Spleen (tissue), 11 donors: ENCODE measurements around the gene DSCAML1. TPM values are rescaled to one million over a fixed set of nuclear protein-coding genes. Genes with fewer than 3 reads are reported as not detected.
A peak's percentile ranks its signal among the peaks of the same experiment; 100 is the strongest.

Source experiments
- DNase-seq: peaks from one replicate; pipeline ENCODE4 v3.0.0-alpha.2; 2020
- H3K27ac ChIP-seq, 8 donors: fragments of 200-600 bp; sonication (generic) in 7 of 8; 1 replicate in 4 of 8; 2 replicates in 4 of 8; pipeline versions ENCODE4 v1.5.0 to v1.8.0; 2016 to 2021; ENCODE audit warnings: inconsistent platforms in 4 of 8, mild to moderate bottlenecking in 4 of 8, moderate library complexity in 1 of 8
- H3K27me3 ChIP-seq, 7 donors: fragments of 200-600 bp; sonication (generic) in 6 of 7; replicated peaks in 1 of 7; 1 replicate in 4 of 7; 2 replicates in 3 of 7; pipeline versions ENCODE4 v1.5.0 to v1.8.0; 2016 to 2021; ENCODE audit warnings: inconsistent platforms in 3 of 7, mild to moderate bottlenecking in 1 of 7
- H3K36me3 ChIP-seq, 6 donors: fragments of 200-600 bp; sonication (generic) in 5 of 6; 1 replicate in 4 of 6; 2 replicates in 2 of 6; pipeline versions ENCODE4 v1.5.0 to v1.8.0; 2016 to 2021; ENCODE audit warnings: inconsistent platforms in 2 of 6
- H3K4me1 ChIP-seq, 6 donors: fragments of 200-600 bp; sonication (generic) in 5 of 6; 1 replicate in 3 of 6; 2 replicates in 3 of 6; pipeline versions ENCODE4 v1.5.0 to v1.8.0; 2016 to 2021; ENCODE audit warnings: inconsistent platforms in 3 of 6
- H3K4me3 ChIP-seq, 8 donors: fragments of 200-600 bp; sonication (generic) in 7 of 8; 1 replicate in 4 of 8; 2 replicates in 4 of 8; pipeline versions ENCODE4 v1.5.0 to v1.8.0; 2016 to 2021; ENCODE audit warnings: inconsistent platforms in 4 of 8, mild to moderate bottlenecking in 4 of 8, moderate library complexity in 2 of 8
- H3K9me3 ChIP-seq, 8 donors: fragments of 200-600 bp; sonication (generic) in 7 of 8; 1 replicate in 4 of 8; 2 replicates in 4 of 8; pipeline versions ENCODE4 v1.5.0 to v1.8.0; 2016 to 2021; ENCODE audit warnings: inconsistent platforms in 4 of 8
- POLR2A ChIP-seq, 3 donors: fragments of 450-650 bp; IDR thresholded peaks; one replicate each; pipeline ENCODE4 v1.5.1; 2017; ENCODE audit warnings: antibody characterized with exemption in 3 of 3, mild to moderate bottlenecking in 1 of 3
- POLR2AphosphoS5 ChIP-seq, 3 donors: sonication (generic); formaldehyde crosslinking; IDR thresholded peaks; one replicate each; pipeline ENCODE4 v1.5.1; 2017; ENCODE audit warnings: antibody characterized with exemption in 3 of 3
- WGBS, 5 donors: extraction: QIAGEN DNeasy Blood & Tissue Kit in 3 of 5; methylation state at CpG; one replicate each; pipeline versions ENCODE4 v1.1.5 to v1.1.7; 2013 to 2018; 5-methylcytosine and 5-hydroxymethylcytosine counted together
- intact Hi-C: fragments of 100-400 bp; cut with DNase I; formaldehyde crosslinking; loops from one replicate; pipeline ENCODE4 v1.15.0; 2023; ENCODE audit warnings: low total_unique reads
- polyA plus RNA-seq, 3 donors: library from polyadenylated mRNA; stranded (reverse); fragments of 200-250 nt; gene quantifications; one replicate each; pipeline ENCODE4 v1.2.1, GENCODE V29; 2013
- total RNA-seq, 7 donors: library from RNA; depleted of rRNA in 3 of 7; stranded (reverse); fragments of >200 nt in 3 of 7; fragmentation: NEBNext Ultra II Directional in 4 of 7; extraction: Animal tissue kit (Norgen Biotek cat#: 25700) in 4 of 7; gene quantifications; one replicate each; pipeline versions ENCODE4 v1.1.0 to v1.2.1, GENCODE V29; 2016 to 2021
- TF ChIP-seq, protein P1 (sequence below), 11 experiments: fragments of 200-600 bp in 7 of 11; fragments of 450-650 bp in 4 of 11; sonication (generic) in 4 of 11; IDR thresholded peaks in 8 of 11; conservative IDR thresholded peaks in 3 of 11; 1 replicate in 7 of 11; 2 replicates in 4 of 11; pipeline versions ENCODE4 v1.4.0 to v1.8.0; 2016 to 2021; ENCODE audit warnings: antibody characterized with exemption in 11 of 11, inconsistent platforms in 4 of 11, mild to moderate bottlenecking in 1 of 11
- donor health status: healthy with polysubstance abuse.
- donor health status: DM: no; HTN: no; CAD: no; lungs with moderate emphysema.
- donor health status: DM: no; HTN: no; CAD: no.
- donor health status: Bipolar disorder and iron deficiency.
- donor health status: healthy.
- donor health status: DM: no; HTN: no; CAD: no.
- donor health status: DM: yes; HTN: yes; CAD: no.

DSCAML1 gene
- total and polyA plus RNA-seq, 10 donors = 0.07 to 10.7 (median 2.3) TPM

DNA sequence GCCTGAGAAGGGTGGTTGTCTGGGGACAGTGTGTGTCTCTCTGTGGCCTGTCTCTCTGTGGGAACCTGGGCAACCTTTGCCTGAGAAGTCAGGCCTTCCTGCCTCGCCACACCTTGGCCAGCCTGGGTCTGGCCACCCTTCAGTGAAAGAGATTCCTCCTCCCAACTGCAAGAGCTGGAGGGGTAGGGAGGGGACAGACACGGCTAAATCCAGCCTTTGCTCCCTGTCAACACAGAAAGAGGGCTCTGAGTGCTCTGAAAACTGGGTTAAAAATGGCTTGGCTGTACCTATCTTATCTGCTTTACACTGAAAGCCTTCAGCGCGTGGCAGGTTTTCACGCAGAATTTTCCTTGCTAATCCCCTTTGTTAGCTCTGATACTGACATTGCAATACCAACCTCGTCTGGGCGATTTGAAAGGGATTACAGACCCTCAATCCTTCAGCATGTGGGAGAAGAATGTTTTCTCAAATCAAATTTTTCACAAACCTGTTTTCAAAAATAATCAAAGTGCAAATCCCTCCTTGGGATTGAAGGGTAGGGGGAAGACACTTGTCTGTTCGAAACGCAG lies 163.7 kb downstream of the DSCAML1 start:
- Histone ChIP-seq H3K4me3 (no peak overlapping the region), H3K36me3 (no peaks in the 10 kb centered on the region), H3K9me3 (no peaks in the 10 kb centered on the region), H3K27me3 (no peaks in the 10 kb centered on the region), H3K4me1 (no peaks in the 10 kb centered on the region), H3K27ac (no peak overlapping the region)
- intact Hi-C loops = no loop called here
- 85 to 90% (median 88%) methylated on average over 9 of the region's 9 CpGs for WGBS, 5 donors
- TF ChIP-seq POLR2AphosphoS5 (IDR thresholded peaks at IDR 0.05) (no peak), POLR2A (IDR thresholded peaks at IDR 0.05) (no peak)
- TF ChIP-seq, protein P1, sequence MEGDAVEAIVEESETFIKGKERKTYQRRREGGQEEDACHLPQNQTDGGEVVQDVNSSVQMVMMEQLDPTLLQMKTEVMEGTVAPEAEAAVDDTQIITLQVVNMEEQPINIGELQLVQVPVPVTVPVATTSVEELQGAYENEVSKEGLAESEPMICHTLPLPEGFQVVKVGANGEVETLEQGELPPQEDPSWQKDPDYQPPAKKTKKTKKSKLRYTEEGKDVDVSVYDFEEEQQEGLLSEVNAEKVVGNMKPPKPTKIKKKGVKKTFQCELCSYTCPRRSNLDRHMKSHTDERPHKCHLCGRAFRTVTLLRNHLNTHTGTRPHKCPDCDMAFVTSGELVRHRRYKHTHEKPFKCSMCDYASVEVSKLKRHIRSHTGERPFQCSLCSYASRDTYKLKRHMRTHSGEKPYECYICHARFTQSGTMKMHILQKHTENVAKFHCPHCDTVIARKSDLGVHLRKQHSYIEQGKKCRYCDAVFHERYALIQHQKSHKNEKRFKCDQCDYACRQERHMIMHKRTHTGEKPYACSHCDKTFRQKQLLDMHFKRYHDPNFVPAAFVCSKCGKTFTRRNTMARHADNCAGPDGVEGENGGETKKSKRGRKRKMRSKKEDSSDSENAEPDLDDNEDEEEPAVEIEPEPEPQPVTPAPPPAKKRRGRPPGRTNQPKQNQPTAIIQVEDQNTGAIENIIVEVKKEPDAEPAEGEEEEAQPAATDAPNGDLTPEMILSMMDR (IDR thresholded peaks at IDR 0.05 in 8 of 11, conservative IDR thresholded peaks at IDR 0.05 in 3 of 11) = no peak
- DNase-seq = peak; percentile 32

DNA sequence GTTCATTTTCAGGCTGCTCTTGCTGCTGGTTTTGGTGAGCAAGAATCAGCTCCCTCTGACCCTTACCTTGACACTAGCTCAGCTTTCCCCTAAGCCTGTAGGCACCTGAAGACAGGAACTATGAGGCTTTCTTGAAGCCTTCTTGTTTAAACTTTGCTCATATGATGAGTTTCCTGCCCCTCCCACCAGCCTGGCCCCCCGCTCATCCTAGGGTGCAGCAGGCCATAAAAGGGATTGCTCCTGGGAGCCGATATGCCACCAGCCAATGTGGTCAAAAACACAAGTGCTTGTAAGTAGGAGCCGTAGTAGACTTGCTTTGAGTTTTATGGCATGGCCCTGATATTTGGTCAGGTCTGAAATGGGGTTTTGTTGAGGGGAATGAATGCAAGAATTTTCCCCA lies 164.7 kb downstream of the DSCAML1 start:
- Histone ChIP-seq H3K4me3 (no peak overlapping the region), H3K9me3 (no peaks in the 10 kb centered on the region), H3K27me3 (no peaks in the 10 kb centered on the region), H3K27ac (no peak overlapping the region), H3K4me1 (no peaks in the 10 kb centered on the region), H3K36me3 (no peaks in the 10 kb centered on the region)
- TF ChIP-seq POLR2AphosphoS5 (IDR thresholded peaks at IDR 0.05) (no peak), POLR2A (IDR thresholded peaks at IDR 0.05) (no peak)
- TF ChIP-seq, protein P1 (IDR thresholded peaks at IDR 0.05 in 8 of 11, conservative IDR thresholded peaks at IDR 0.05 in 3 of 11) = no peak
- DNase-seq = peak; percentile 39
- intact Hi-C loops = no loop called here
- 84 to 97% (median 90%) methylated on average over 3 of the region's 3 CpGs for WGBS, 5 donors

DNA sequence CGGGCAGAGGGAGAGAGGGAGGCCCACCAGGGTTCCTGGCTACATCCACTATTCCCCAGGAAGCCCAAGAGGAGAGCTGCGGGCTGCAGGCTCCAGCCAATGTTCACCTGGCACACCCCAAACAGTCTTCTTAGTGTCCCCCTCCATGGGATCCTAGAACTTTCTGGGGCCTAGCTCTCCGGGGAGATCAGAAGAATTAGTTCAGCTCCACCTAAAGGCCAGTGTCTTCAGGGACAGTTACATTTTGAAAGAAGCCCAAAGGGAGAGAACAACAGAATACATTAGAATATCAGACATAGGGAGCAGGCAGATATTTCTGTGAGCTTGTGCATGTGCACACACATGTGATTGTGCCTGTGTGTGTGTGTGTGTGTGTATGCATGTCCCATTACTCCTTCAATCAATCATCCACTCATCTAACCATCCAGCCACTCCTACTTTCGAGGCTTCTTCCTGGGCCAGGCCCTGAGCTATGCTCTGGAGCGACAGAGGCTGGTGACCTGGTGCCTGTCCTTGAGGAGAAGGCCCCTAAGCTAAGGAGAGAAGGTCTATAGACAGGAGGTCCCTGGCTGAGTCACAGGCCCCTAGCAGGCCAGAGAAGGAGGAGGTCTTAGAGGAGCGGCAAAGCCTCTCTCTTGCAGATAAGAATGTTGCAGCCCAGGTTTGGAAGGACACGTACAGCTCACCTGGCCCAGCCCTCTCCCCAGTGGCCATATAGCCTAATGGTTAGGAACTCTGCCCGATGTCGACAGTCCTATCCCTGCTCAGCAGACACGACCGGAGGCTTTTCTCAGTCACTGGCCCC lies 165.5 kb downstream of the DSCAML1 start:
- WGBS, 5 donors = 87 to 92% (median 90%) methylated on average over 11 of the region's 11 CpGs
- peak; percentile 33 for DNase-seq
- Histone ChIP-seq H3K4me3 (no peak overlapping the region), H3K36me3 (no peaks in the 10 kb centered on the region), H3K4me1 (no peaks in the 10 kb centered on the region), H3K27me3 (no peaks in the 10 kb centered on the region), H3K9me3 (no peaks in the 10 kb centered on the region), H3K27ac (no peak overlapping the region)
- TF ChIP-seq, protein P1 (IDR thresholded peaks at IDR 0.05 in 8 of 11, conservative IDR thresholded peaks at IDR 0.05 in 3 of 11) = no peak
- TF ChIP-seq POLR2A (IDR thresholded peaks at IDR 0.05) (no peak), POLR2AphosphoS5 (IDR thresholded peaks at IDR 0.05) (no peak)
- intact Hi-C loops = no loop called here

DNA sequence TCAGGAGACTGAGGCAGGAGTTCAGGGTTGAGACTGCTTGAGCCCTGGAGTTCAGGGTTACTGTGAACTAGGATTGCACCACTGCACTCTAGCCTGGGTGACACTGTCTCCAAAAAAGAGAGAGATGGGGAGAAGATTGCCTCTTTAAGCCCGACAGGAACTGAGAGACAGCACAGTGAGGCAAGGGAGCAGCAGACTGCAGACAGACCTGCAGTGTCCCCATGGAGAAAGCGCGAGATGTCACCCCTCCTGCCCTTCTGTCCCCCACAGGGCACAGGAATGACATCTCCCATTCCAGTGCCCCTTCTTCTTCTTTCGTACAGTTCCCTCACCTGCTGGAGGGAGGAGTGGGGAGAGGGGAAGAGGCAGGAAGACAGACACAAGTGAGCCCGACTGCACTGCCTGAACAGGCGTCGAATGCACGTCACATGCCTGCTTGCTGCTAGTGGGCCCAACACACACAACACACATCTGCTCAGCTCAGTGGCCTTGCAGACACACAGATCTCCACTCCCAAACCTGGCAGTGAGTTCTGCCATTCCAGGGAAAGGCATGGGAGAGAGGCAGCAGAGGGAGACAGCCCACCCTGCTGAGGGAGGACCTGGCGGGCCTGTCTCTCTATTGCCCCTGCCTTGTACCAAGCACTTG lies 167.0 kb downstream of the DSCAML1 start:
- no peak for TF ChIP-seq POLR2AphosphoS5 (IDR thresholded peaks at IDR 0.05)
- TF ChIP-seq POLR2A (IDR thresholded peaks at IDR 0.05) = no peak
- TF ChIP-seq, protein P1 (IDR thresholded peaks at IDR 0.05 in 8 of 11, conservative IDR thresholded peaks at IDR 0.05 in 3 of 11) = no peak
- H3K27me3 ChIP-seq = no peaks in the 10 kb centered on the region
- peak; percentile 51 for DNase-seq
- H3K4me3 ChIP-seq = no peak overlapping the region
- intact Hi-C loops = no loop called here
- H3K36me3 ChIP-seq = no peaks in the 10 kb centered on the region
- 90 to 97% (median 93%) methylated on average over 9 of the region's 9 CpGs for WGBS, 5 donors
- H3K27ac ChIP-seq = no peak overlapping the region
- no peaks in the 10 kb centered on the region for H3K9me3 ChIP-seq
- no peaks in the 10 kb centered on the region for H3K4me1 ChIP-seq
